DND-41 (cell line): ENCODE data around the gene HOXD8.

ENCODE experiments used
- ATAC-seq: fragments of 200-7000 bp; cut with Tn5 transposase; 3 replicates; pipeline ENCODE4 v1.9.1; 2021; ENCODE audit warnings: low read depth; ENCODE audit not compliant: insufficient read depth
- DNase-seq: peaks from one replicate; pipeline ENCODE4 v3.0.0-alpha.2; 2020
- H2AFZ ChIP-seq: 2 replicates; pipeline ENCODE4 v1.6.0; 2012; ENCODE audit warnings: low read depth, low read length
- H3K27ac ChIP-seq: 2 replicates; pipeline ENCODE4 v1.5.1; 2012; ENCODE audit warnings: low read length, inconsistent platforms
- H3K27me3 ChIP-seq: fragments of 200-600 bp; sonication (generic); 2 replicates; pipeline ENCODE4 v1.6.0; 2012; ENCODE audit warnings: low read length, mild to moderate bottlenecking, inconsistent platforms; ENCODE audit not compliant: insufficient read depth, poor library complexity
- H3K36me3 ChIP-seq: 2 replicates; pipeline ENCODE4 v1.5.1; 2012; ENCODE audit warnings: low read length, inconsistent platforms; ENCODE audit not compliant: insufficient read depth
- H3K4me1 ChIP-seq: 2 replicates; pipeline ENCODE4 v1.5.1; 2012; ENCODE audit warnings: mild to moderate bottlenecking, low read length; ENCODE audit not compliant: insufficient read depth
- H3K4me2 ChIP-seq: 2 replicates; pipeline ENCODE4 v1.6.0; 2012; ENCODE audit warnings: mild to moderate bottlenecking, moderate library complexity, low read length, inconsistent platforms; ENCODE audit not compliant: insufficient read depth
- H3K4me3 ChIP-seq, 2 experiments: fragments of 200-600 bp in 1 of 2; shearing (Covaris generic) in 1 of 2; 2 replicates each; pipeline ENCODE4 v1.5.1; 2012 to 2016; ENCODE audit warnings: inconsistent platforms in 2 of 2, low read length in 2 of 2, mild to moderate bottlenecking in 2 of 2, low read depth in 1 of 2, moderate library complexity in 1 of 2
- H3K79me2 ChIP-seq: 2 replicates; pipeline ENCODE4 v1.6.0; 2012; ENCODE audit warnings: low read length, inconsistent platforms; ENCODE audit not compliant: insufficient read depth
- H3K9ac ChIP-seq: 2 replicates; pipeline ENCODE4 v1.6.0; 2012; ENCODE audit warnings: low read depth, mild to moderate bottlenecking, inconsistent platforms, low read length, moderate library complexity
- H3K9me3 ChIP-seq: 2 replicates; pipeline ENCODE4 v1.5.1; 2012; ENCODE audit warnings: low read length, moderate library complexity, mild to moderate bottlenecking, inconsistent platforms; ENCODE audit not compliant: insufficient read depth, severe bottlenecking
- H4K20me1 ChIP-seq: 2 replicates; pipeline ENCODE4 v1.6.0; 2012; ENCODE audit warnings: low read length; ENCODE audit not compliant: insufficient read depth
- CTCF ChIP-seq: IDR thresholded peaks from 2 replicates; pipeline ENCODE4 v1.5.1; 2012; ENCODE audit warnings: borderline replicate concordance, low read length, moderate library complexity, mild to moderate bottlenecking; ENCODE audit not compliant: poor library complexity, severe bottlenecking; ENCODE audit errors: extremely low read depth
- EZH2 ChIP-seq: IDR thresholded peaks from 3 replicates; pipeline ENCODE4 v1.6.1; 2012; ENCODE audit warnings: borderline replicate concordance, low read depth, mild to moderate bottlenecking, moderate library complexity, low read length, inconsistent platforms; ENCODE audit not compliant: severe bottlenecking

The HOXD8 gene

DNA sequence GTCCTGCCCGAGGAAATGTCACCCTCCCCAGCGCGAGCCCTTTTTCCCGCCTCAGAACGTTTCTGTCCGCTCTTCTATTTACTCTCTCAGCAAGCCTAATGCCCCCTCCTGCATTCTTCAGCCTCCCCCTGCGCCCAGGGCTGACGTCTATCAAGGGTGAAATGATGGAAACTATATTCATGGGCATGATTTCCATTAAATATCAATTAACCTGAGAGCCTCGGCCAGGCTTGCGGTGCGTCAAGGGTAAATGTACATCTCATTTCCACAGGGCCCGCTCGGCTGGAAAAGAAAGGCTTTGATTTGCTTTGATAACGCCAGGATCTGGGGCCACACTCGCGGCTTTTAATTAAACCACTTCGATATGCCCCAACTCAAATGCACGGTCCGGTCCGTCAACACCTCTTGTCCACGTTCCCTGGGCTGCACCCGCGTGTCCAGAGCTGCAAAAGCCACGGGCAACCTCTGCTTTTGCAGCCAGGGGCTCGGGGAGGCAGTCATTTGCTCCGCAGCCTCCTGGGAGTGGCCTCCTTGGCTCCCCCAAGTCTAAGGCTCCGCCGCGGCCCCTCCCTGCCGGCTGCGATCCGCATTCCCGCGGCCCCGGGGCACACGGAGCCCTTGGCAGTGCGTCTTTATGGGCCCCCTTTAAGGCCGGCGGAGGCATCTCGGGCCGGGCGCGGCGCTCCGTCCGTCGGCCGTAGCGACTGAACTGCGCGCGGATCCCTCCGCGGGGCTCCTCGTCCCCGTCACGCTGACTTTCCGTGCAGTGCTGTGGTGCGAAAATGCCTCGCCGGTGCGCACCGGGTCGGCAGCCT lies at the start of gene HOXD8:
Gene HOXD8, plus strand, starts transcription at position 724 of the 815 bp plus-strand sequence. CDS start 662 bp downstream, outside the sequence.
- H3K27me3 ChIP-seq = peaks cover 10% of the 10 kb centered on the region

DNA sequence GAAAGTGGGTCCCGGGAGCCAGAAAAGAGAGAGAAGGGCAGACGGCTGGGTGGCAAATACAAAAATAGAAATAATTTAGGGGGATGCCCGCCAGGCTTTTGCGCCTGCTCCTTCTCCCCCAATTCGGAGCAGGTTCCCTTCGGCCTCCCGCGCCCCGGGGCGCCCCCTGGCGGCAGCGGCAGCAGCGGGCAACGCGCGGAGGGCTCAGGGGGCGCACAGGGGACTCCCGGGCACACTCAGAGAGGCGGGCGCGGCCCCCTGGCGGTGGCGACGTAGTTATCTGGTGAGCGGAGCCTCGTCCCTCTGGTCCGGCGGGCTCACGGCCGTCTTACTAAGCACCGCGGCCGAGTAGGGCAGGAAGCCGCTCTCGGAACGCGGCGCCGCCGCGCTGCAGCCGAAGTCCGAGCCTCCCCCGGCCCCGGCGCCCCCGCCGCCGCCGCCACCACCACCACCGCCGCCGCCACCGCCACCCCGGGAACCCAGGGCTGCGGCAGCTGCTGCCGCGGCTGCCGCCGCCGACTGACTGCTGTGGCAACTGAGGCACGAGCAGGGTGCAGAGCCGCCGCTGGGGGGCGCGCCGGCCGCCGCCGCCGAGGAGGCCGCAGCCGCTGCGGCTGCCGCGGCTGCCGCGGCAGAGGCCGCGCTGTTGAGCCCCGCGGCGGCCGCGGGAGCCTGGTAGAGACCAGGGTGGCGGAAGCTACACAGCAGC lies 49.5 kb upstream of the HOXD8 start:
- no peak overlapping the region for H3K4me3 ChIP-seq
- H3K4me2 ChIP-seq = no peak overlapping the region
- no peak overlapping the region for H2AFZ ChIP-seq
- ATAC-seq = no peak
- no peak for DNase-seq
- H3K4me1 ChIP-seq = no peaks in the 10 kb centered on the region
- H3K27me3 ChIP-seq = peaks cover 6% of the 10 kb centered on the region
- no peaks in the 10 kb centered on the region for H3K36me3 ChIP-seq
- H3K9ac ChIP-seq = no peak overlapping the region
- TF ChIP-seq EZH2 (no peak), CTCF (no peak)
- H3K9me3 ChIP-seq = no peaks in the 10 kb centered on the region
- H3K27ac ChIP-seq = no peak overlapping the region
- no peaks in the 10 kb centered on the region for H4K20me1 ChIP-seq
- no peaks in the 10 kb centered on the region for H3K79me2 ChIP-seq

More for the DNA sequence above, at the start of gene HOXD8:
- Histone ChIP-seq H3K9ac (no peak within 1 kb of the TSS), H3K36me3 (no peaks in the 10 kb centered on the region), H3K4me3 (no peak within 1 kb of the TSS), H3K27ac (no peak within 1 kb of the TSS), H3K4me2 (no peak within 1 kb of the TSS), H3K4me1 (peaks cover 4% of the 10 kb centered on the region; the same call in 1 of the 2 replicates), H3K79me2 (no peaks in the 10 kb centered on the region), H4K20me1 (no peaks in the 10 kb centered on the region), H2AFZ (no peak within 1 kb of the TSS), H3K9me3 (no peaks in the 10 kb centered on the region)
- ATAC-seq = no peak
- TF ChIP-seq CTCF (no peak), EZH2 (no peak)
- no peak for DNase-seq

DNA sequence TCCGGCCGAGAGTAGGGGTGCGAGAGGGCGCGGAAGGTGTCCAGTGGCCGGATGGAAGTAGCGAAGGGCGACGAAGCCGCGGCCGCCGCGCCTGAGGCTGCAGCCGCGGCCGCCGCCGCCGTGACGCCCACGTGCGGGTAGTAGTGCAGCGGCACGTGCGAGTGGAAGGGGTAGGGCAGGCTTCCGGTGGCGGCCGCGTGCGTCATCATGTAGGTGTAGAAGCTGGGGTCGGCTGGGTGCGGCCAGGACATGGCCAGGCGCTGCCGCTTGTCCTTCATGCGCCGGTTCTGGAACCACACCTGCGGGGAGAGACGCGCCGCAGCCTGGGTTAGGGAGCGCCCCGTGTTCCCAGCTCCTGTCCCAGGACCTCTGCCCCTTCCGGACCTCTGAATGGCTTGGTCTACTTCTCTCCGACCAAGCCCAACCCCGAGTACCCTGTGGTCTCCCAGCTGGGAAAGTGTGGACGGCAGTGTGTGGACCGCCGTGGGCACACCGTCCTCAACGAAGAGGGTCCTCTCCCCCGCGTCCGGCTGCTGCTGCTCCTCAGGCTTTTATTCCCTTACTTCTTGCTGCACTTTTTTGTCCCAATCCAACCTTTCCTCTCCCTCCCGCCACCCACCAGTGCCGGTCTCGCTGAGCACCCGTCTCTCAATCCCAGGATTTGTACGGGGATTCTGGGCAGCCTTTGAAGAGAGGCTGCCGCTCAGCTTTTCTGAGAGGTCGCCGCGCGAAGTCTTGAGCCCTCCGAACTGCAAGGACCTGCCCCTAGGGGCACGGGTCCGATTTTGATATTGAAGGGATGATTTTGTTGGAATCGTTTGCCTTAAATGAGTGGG lies 48.7 kb upstream of the HOXD8 start:
- no peak overlapping the region for H2AFZ ChIP-seq
- DNase-seq (no peak), ATAC-seq (no peak)
- H3K27me3 ChIP-seq = no peaks in the 10 kb centered on the region
- H3K4me3 ChIP-seq = no peak overlapping the region
- TF ChIP-seq EZH2 (no peak), CTCF (no peak)
- no peaks in the 10 kb centered on the region for H3K4me1 ChIP-seq
- H3K4me2 ChIP-seq = no peak overlapping the region
- no peaks in the 10 kb centered on the region for H4K20me1 ChIP-seq
- no peak overlapping the region for H3K27ac ChIP-seq
- no peak overlapping the region for H3K9ac ChIP-seq
- no peaks in the 10 kb centered on the region for H3K9me3 ChIP-seq
- H3K36me3 ChIP-seq = no peaks in the 10 kb centered on the region
- no peaks in the 10 kb centered on the region for H3K79me2 ChIP-seq
